Stromal cell of bone marrow (primary cell): ENCODE results near the gene KRTAP2-3.
A peak's percentile ranks its signal among the peaks of the same experiment; 100 is the strongest.
"Not testable (repeated sequence)": the region's sequence is repeated elsewhere in the genome, so short reads cannot be mapped to it uniquely, and the experiment has no call there.

Experiments used
- DNase-seq: peaks from one replicate; pipeline ENCODE4 v3.0.0-alpha.2; 2012; ENCODE audit warnings: low read depth

The KRTAP2-3 gene, protein sequence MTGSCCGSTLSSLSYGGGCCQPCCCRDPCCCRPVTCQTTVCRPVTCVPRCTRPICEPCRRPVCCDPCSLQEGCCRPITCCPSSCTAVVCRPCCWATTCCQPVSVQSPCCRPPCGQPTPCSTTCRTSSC

DNA sequence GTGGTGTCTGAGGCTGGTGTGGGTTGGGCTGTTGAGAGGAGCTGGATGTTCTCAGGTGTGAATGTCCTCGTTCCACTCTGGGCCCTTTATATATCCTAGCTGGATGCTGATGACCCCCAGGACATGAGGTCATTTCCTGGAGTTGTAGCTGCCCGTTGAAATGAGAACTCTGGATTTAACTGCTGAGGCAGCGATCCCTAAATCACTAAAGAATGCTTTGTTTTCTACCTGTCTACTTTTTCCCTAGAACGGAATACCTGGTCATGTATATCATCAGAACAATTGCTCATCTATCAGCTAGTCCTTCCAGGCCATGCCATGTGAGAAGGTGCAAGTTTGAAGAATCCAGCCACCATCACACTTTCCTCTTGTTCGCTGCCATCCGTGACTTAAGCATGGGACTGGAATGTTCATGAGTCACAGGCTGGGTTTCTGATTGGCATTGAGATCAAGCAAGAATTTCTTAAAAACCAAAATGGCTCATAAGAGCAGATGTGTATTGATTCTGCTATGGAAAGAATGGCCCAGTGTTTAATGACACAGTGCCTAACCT lies at the start of gene KRTAP2-3:
Gene KRTAP2-3 (minus strand): TSS at position 63 of the 553 bp plus-strand sequence. CDS start 64 bp downstream, outside the sequence.
- peak; percentile 88 for DNase-seq

DNA sequence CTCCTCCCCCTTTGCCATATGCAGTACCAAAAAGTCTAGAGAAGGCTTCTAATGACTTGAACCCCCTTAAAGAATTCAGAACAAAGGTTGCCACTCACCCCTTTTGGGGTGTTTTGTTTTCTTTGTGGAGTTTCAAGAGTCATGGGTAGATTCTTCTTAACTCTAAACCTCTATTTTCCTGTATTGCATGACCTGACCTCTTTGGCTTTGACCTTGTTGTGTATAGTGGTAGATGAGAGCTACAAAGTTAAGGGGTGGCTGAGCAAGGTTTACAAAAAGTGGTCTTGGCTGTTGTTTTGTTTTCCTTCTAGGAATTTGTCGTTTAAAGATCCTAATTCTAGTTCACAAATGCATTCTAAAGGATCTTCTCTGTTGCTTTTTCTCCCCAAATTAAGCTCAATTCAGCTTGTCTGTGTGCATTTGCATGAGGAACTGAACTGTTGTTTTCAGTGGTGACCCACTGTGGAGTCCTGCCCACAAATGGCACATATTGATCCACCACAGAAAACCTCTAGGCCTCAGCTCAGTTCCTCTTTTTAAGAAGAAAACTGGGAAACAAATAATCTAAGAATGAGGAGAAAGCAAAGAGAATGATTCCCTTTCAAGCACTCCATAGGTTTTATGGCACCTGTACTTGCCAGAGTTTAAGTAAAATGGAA lies 48.9 kb upstream of the KRTAP2-3 start:
- not testable (repeated sequence) for DNase-seq

DNA sequence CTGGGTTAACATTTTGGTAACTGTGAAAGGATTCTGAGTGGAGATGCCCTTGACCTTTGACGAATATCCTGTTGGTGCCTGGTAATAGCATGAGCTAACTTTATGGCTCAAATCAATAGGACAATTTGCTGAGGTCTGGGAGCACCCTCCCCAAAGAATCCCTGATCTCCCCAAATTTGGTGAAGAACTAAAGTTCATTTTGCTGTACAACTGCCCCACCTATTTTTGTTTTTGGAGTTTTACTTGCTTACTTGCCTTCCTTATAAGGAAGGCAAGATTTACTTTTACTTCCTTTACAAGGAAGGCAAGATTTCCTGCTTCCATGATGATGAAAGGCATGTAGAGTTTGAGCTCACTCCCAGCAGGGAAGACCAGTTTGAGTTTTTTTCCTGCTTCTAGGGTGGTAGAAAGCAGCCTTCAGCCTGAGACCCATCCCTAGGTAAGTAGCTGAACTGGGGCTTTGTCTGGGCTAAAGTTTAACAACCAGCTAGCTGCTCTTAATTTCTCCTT lies 48.1 kb upstream of the KRTAP2-3 start:
- DNase-seq, result no peak

DNA sequence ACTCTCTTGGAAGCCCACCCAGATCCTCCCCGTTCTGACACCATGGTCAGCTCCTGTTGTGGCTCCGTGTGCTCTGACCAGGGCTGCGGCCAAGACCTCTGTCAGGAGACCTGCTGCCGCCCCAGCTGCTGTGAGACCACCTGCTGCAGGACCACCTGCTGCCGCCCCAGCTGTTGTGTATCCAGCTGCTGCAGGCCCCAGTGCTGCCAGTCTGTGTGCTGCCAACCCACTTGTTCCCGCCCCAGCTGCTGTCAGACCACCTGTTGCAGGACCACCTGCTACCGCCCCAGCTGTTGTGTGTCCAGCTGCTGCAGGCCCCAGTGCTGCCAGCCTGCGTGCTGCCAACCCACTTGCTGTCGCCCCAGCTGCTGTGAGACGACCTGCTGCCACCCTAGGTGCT lies 45.4 kb upstream of the KRTAP2-3 start, which contains the start of gene KRTAP4-9:
Gene KRTAP4-9 (plus strand): TSS at position 43 of the 400 bp plus-strand sequence. CDS start 0 bp downstream, at position 43.
- not testable (repeated sequence) for DNase-seq

DNA sequence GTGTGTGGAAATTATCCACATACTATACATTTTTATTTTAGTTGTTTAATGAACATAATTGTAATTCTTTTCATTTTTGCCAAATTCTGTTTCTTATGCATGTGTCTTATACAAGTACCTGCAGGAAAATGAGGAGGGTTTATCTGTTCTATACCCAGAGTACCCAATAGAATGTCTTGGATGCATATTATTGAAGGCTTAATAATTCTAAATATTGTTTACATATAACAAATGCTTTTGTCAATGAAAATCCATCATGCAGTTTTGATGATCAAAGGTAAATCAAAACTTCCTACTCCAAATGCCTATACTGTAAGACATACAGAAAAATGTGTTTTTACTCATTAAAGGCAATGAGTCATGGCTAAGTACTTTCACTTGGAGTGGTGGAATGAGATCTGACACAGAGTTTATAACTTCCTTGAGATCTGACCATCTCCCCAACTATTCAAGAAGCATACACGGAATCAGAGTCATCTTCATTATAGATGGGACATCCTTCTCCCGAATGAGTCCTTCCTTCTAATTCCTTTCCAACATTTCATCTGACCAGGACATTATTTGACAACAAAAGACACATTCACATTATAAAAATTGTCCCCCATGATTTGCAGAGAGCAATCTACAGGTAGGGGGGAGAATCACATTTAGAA lies 44.6 kb upstream of the KRTAP2-3 start:
- DNase-seq, result peak; percentile 16

DNA sequence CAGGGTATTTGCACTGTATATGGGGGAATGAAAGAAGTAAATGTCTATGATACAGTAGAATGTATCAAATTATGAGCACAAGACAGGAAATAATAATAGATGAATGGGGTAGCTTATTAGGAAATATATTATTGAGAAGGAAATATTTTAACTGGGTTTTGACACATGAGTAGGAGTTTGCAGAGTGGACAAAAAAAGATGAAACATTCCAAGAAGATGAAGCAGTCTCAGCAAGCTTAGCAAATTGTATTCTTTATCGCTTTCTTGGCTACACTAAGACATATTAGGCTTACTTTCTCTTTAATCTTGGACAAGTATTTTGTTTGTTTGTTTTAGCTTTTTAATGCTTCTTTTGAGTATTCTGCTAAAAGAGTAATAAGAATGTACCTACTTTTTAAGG lies 44.0 kb upstream of the KRTAP2-3 start:
- no peak for DNase-seq

DNA sequence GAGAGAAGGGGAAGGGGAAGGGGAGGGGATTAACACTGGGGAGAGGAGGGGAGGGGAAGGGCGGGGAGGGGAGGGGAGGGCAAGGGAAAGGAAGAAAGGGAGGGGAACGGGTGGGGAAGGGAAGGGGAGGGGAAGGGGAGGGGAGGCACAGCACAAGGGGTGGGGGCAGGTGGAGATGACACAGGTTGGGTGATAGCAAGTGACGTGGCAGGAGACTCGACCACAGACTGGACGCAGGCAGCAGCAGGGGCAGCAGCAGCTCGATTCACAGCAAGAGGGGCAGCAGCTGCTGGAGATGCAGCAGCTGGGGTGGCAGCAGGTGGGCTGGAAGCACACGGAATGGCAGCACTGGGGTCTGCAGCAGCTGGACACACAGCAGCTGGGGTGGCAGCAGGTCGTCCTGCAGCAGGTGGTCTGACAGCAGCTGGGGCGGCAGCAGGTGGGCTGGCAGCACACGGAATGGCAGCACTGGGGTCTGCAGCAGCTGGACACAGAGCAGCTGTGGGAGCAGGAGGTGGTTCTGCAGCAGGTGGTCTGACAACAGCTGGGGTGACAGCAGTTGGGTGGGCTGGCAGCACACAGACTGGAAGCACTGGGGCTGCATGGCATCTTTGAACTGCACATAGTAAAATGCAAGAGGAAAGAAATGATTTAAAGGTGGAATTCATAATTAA lies 41.8 kb upstream of the KRTAP2-3 start, which contains the start of gene KRTAP4-16:
Gene KRTAP4-16 (minus strand): TSS at position 624 of the 674 bp plus-strand sequence. CDS start 0 bp downstream, at position 624.
- DNase-seq, result no peak

DNA sequence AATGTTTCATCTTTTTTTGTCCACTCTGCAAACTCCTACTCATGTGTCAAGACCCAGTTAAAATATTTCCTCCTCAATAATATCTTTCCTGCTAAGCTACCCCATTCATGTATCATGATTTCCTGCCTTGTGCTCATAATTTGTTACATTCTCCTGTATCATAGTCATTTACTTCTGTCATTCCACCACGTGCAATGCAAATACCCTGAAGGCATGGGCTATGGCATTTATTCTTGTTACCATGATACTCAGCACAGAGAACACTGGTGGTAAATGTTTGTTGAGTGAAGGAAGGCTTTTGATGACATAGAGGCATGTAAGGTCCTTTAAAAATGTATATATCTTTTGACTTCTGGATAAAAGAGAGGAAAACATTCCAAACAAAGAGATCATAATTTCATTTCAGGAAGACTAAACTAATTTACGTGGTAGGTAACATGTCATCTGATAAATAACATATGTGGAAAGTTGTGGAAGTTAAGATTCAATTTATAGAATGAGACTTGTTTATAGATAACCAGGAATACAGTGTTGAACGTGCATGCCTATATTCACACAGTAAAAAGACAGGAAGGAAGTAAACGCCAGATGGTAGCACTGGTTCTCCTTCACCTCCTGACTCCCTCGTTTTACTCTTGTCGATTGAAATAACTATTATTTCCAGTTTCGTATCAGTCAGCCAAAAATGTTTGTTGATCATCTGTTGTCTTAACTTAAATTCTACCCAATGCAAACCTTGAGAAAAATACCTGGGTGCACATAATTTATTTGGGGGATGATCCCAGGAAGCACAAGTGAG lies 40.0 kb upstream of the KRTAP2-3 start:
- DNase-seq, result peak; percentile 18

DNA sequence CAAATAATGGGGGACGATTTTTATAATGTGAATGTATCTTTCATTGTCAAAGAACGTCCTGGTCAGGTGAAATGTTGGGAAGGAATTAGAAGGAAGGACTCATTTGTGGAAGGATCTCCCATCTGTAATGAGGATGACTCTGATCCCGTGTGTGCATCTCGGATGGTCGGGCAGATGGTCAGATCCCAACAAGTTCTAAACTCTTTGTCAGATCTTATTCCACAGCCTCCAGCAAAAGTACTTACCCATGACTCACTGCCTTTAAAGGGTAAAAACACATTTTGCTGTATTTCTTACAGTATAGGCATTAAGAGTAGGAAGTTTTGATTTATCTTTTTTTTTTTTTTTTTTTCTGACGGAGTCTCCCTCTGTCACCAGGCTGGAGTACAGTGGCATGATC lies 38.6 kb upstream of the KRTAP2-3 start:
- DNase-seq, result no peak

DNA sequence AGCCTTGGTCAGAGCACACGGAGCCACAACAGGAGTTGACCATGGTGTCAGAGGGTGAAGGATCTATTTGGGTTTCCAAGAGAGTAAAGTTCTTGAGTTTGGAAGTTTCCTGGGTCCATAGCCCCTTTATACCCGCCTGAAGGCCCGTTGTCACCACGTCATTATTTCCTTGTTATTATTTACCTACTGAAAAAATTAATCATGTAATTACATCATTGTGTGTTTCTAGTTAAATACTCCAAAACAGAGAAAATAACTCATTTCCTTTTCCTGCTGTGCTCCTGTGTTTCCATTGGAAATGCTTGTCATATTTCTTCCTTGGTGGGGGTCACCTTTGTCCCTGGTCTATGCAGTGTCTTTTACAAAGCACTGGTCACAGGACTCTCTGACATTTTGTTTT lies 38.1 kb upstream of the KRTAP2-3 start, which contains the start of gene KRTAP4-8:
Gene KRTAP4-8 (minus strand): TSS at position 101 of the 400 bp plus-strand sequence. CDS start 58 bp downstream, at position 43.
- DNase-seq, result no peak

DNA sequence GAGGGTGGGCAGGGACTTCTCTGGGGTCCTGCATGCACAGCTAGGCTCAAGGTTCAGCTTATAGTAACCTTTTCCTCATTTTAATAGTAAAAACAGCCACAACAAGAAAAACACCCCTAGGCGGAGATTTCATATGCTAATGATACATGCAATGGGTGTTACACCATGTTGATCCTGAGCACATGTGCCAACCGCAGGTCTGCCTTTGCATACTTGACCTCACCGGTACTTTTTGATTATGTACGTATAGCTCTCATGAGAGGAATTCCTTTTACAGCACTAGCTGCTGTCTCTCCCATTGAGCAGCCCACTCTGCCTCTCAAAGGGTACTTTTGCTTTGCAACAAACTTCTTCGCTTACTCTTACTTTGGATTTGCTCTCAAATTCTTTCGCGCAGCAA lies 36.1 kb upstream of the KRTAP2-3 start:
- no peak for DNase-seq

DNA sequence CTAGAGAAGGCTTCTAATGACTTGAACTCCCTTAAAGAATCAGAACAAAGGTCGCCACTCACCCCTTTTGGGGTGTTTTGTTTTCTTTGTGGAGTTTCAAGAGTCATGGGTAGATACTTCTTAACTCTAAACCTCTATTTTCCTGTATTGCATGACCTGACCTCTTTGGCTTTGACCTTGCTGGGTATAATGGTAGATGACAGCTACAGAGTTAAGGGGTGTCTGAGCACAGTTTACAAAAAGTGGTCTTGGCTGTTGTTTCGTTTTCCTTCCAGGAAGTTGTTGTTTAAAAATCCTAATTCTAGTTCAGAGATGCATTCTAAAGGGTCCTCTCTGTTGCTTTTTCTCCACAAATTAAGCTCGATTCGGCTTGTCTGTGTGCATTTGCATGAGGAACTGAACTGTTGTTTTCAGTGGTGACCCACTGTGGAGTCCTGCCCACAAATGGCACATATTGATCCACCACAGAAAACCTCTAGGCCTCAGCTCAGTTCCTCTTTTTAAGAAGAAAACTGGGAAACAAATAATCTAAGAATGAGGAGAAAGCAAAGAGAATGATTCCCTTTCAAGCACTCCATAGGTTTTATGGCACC lies 28.9 kb upstream of the KRTAP2-3 start:
- DNase-seq, result not testable (repeated sequence)

DNA sequence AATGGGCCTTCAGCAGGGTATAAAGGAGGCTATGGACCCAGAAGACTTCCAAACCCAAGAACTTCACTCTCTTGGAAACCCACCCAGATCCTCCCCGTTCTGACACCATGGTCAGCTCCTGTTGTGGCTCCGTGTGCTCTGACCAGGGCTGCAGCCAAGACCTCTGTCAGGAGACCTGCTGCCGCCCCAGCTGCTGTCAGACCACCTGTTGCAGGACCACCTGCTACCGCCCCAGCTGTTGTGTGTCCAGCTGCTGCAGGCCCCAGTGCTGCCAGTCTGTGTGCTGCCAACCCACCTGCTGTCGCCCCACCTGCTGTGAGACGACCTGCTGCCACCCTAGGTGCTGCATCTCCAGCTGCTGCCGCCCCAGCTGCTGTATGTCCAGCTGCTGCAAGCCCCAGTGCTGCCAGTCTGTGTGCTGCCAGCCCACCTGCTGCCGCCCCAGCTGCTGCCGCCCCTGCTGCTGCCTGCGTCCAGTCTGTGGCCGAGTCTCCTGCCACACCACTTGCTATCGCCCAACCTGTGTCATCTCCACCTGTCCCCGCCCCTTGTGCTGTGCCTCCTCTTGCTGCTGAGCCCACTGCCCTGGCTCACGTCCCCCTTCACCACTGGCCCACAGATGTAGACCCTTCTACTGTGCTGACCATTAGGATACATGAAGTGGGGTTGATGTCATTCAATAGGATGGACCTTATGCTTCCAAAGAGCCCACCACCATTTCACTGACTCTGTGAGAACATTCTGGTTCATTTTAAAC lies 24.4 kb upstream of the KRTAP2-3 start, which contains the start of gene KRTAP4-7:
Gene KRTAP4-7 (plus strand): TSS at position 51 of the 757 bp plus-strand sequence. CDS start 57 bp downstream, at position 108.
- DNase-seq, result not testable (repeated sequence)

DNA sequence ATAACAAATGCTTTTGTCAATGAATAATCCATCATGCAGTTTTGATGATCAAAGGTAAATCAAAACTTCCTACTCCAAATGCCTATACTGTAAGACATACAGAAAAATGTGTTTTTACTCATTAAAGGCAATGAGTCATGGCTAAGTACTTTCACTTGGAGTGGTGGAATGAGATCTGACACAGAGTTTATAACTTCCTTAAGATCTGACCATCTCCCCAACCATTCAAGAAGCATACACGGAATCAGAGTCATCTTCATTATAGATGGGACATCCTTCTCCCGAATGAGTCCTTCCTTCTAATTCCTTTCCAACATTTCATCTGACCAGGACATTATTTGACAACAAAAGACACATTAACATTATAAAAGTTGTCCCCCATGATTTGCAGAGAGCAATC lies 23.5 kb upstream of the KRTAP2-3 start:
- DNase-seq, result not testable (repeated sequence)

DNA sequence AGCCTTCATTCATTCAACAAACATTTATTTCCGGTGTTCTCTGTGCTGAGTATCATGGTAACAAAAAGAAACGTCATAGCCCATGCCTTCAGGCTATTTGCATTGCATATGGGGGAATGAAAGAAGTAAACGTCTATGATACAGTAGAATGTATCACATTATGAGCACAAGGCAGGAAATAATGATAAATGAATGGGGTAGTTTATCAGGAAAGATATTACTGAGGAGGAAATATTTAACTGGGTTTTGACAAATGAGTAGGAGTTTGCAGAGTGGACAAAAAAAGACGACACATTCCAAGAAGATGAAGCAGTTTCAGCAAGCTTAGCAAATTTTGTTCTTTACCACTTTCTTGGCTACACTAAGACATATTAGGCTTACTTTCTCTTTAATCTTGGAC lies 22.7 kb upstream of the KRTAP2-3 start:
- DNase-seq, result no peak

DNA sequence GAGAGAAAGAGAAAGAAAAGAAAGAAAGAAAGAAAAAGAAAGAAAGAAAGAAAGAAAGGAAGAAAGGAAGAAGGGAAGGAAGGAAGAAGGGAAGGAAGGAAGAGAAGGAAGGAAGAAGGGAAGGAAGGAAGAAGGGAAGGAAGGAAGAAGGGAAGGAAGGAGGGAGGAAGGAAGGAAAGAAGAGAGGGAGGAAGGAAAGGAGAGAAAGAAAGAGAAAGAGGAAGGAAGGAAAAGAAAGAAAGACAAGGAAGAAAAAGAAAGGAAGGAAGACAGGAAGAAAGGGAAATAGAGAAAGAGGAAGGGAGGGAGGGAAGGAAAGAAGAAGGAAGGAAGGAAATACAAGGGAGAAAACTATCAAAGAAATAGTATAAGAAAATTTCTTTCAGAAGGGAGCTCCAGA lies 16.9 kb upstream of the KRTAP2-3 start:
- no peak for DNase-seq

DNA sequence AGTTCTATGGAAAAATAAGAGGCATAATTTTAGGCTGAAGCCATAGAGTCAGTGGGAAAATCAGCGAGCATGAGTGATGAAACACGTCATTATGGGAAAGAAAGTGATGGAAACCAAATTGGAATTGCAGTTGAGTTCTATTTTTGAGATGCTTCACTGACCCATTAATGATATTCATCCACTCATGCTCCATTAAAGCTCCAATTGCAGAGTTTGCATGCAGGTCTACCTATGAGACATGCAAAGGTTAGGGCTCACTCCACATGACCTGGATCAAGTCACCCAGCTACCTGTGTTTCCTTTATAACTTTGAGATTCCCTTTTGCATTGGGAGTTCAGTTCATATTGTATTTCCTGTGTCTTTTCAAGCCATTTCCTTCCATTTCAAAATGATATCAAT lies 13.8 kb upstream of the KRTAP2-3 start:
- DNase-seq, result no peak

DNA sequence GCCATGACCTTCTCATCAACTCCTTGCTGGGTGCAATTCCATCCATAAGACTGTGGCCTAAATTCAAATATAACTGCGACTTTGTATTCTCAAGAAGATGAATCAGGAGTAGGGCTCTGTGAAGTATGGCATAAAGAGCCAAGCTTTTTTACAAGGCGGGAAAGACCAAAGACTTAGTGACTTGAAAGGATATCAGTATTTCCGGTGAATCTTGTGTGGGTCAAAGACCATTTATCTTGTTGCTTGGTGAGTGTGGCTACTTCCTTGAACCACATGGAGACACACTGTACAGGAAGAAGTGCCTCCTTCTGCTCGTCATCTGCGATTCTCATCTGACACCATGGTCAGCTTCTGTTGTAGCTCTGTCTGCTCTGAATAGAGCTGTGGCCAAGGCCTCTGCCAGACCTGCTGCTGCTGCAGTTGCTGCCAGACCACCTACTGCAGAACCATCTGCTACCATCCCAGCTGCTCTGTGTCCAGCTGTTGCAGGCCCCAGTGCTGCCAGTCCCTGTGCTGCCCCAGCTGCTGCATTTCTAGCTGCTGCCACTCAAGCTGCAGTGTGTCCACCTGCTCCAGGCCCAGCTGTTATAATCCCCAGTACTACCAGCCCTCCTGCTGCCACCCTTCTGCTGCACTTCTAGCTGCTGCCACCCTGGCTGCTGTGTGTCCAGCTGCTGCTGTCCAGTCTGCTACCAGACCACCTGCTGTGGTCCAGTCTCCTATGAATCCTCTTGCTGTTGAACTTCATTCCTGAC lies 11.9 kb upstream of the KRTAP2-3 start:
- no peak for DNase-seq

DNA sequence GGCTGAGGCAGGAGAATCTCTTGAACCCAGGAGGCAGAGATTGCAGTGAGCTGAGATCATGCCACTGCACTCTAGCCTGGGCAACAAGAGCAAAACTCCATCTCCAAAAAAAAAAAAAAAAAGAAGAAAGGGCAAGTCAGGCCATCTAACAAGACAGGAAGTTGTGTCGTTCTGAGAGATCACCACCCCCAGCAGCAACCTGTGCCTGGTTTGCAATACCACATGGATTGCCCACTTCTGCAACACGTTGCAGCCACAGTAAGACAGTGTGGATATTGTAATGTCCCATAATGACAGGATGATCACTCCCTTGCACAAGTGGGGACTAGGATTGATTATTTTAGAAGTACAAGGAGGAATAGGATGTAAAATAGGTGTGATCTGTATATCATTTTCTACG lies 9.1 kb upstream of the KRTAP2-3 start:
- no peak for DNase-seq
